T-helper 17 cell (primary cell): ENCODE measurements around the gene FAM181A. TPM values are rescaled to one million over a fixed set of nuclear protein-coding genes. Genes with fewer than 3 reads are reported as not detected.
A peak's percentile ranks its signal among the peaks of the same experiment; 100 is the strongest.

Source experiments
- ATAC-seq: fragments of 150-1000 bp; cut with Tn5 transposase; 2 replicates; pipeline ENCODE4 v1.10.0; 2021; ENCODE audit warnings: mild to moderate bottlenecking, moderate library complexity
- DNase-seq, 3 donors: peaks; one replicate each; pipeline versions ENCODE4 v3.0.0 to v3.0.0-alpha.2; 2020 to 2021
- H3K9me3 ChIP-seq: one replicate; pipeline ENCODE4 v1.7.0; 2013; ENCODE audit warnings: low read length, mild to moderate bottlenecking; ENCODE audit not compliant: control insufficient read depth, poor library complexity, severe bottlenecking
- H3K27ac Mint-ChIP-seq: one replicate; pipeline ENCODE4 v1.8.0; 2022; ENCODE audit warnings: mild to moderate bottlenecking, moderate library complexity, mixed read lengths
- H3K27me3 Mint-ChIP-seq: one replicate; pipeline ENCODE4 v1.8.0; 2022; ENCODE audit warnings: mixed read lengths
- H3K36me3 Mint-ChIP-seq: one replicate; pipeline ENCODE4 v1.8.0; 2022; ENCODE audit warnings: low read depth, mixed read lengths
- H3K4me1 Mint-ChIP-seq: one replicate; pipeline ENCODE4 v1.8.0; 2022; ENCODE audit warnings: mild to moderate bottlenecking, mixed read lengths
- H3K4me3 Mint-ChIP-seq: one replicate; pipeline ENCODE4 v1.8.0; 2022; ENCODE audit warnings: mild to moderate bottlenecking, moderate library complexity, mixed read lengths
- total RNA-seq, 4 donors: library from RNA in 2 of 4; stranded (reverse) in 2 of 4; gene quantifications; one replicate each; pipeline ENCODE4 v1.2.3 and lab custom pipeline; 2022 to 2026

The FAM181A gene
- total RNA-seq, 2 donors from 2014 or later = not detected

- DNase-seq = no peak
- no peak for ATAC-seq
- Mint-ChIP-seq H3K36me3 (peaks cover 3% of the 10 kb centered on the region), H3K4me3 (no peak overlapping the region), H3K27me3 (peaks cover 39% of the 10 kb centered on the region), H3K27ac (no peak overlapping the region), H3K4me1 (no peaks in the 10 kb centered on the region)
- H3K9me3 ChIP-seq = no peaks in the 10 kb centered on the region
These were observed 33.4 kb upstream of the FAM181A start for GRCh38 chr14:93893661-93894261.

DNA sequence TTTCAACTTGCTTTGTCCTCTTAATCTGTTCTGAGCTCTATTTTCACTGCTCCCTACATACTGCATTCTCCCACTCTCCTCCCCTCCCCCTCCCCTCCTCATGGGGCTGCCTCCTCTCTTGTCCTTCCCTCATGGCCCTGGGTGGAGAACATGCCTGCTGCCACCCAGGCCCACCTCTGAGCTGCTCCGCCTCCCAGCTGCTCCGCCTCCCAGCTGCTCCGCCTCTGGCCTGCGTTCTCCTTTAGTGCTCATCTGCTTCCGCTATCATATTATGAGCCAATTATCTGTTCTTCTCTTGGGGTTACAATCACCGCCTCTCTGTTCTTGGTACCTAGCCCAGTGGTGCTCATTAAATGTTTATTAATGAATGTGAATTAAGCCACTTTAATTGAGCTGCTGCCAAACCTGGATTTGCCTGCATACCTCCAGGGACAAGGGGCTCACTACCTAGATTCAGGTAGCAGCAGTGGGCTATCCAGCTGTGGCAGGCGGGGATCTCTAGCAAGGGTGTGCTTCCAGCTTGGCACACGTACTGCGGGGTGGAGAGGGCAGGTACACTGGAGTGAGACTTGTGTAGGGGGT is 32.0 kb upstream of the FAM181A start:
- no peak for DNase-seq
- H3K27me3 Mint-ChIP-seq = peaks cover 31% of the 10 kb centered on the region
- peaks cover 3% of the 10 kb centered on the region for H3K36me3 Mint-ChIP-seq
- H3K4me3 Mint-ChIP-seq = no peak overlapping the region
- ATAC-seq = no peak
- no peaks in the 10 kb centered on the region for H3K9me3 ChIP-seq
- H3K4me1 Mint-ChIP-seq = no peaks in the 10 kb centered on the region
- no peak overlapping the region for H3K27ac Mint-ChIP-seq

- no peaks in the 10 kb centered on the region for H3K36me3 Mint-ChIP-seq
- H3K4me1 Mint-ChIP-seq = no peaks in the 10 kb centered on the region
- peaks cover 13% of the 10 kb centered on the region for H3K27me3 Mint-ChIP-seq
- H3K27ac Mint-ChIP-seq = no peak overlapping the region
- ATAC-seq (no peak), DNase-seq (no peak)
- no peaks in the 10 kb centered on the region for H3K9me3 ChIP-seq
- H3K4me3 Mint-ChIP-seq = no peak overlapping the region
These were observed 29.7 kb upstream of the FAM181A start for GRCh38 chr14:93897476-93897845.

- no peaks in the 10 kb centered on the region for H3K9me3 ChIP-seq
- ATAC-seq (no peak), DNase-seq (no peak)
- no peak overlapping the region for H3K27ac Mint-ChIP-seq
- H3K36me3 Mint-ChIP-seq = no peaks in the 10 kb centered on the region
- H3K27me3 Mint-ChIP-seq = peaks cover 20% of the 10 kb centered on the region
- H3K4me3 Mint-ChIP-seq = no peak overlapping the region
- no peaks in the 10 kb centered on the region for H3K4me1 Mint-ChIP-seq
These were observed 29.0 kb upstream of the FAM181A start for GRCh38 chr14:93898081-93898611.

DNA sequence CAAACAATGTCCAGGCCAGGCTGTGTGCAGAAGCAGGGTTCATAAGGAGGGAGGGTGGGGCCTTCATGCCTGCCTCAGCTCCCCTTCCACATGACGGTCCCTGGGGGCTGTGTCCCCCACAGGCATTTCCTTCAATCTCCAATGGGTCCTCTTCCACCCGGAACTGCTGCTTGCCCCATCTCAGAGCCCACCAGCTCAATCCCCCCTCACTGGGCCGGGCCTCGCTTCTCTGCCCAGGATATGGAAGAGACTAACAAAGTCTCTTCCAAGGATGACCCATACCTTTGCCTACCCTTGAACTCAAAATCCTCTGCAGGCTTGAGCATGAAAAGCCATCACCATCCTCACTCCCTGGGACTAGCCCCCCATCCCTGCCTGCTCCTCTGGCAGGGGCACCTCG is 28.4 kb upstream of the FAM181A start:
- no peak overlapping the region for H3K27ac Mint-ChIP-seq
- peaks cover 26% of the 10 kb centered on the region for H3K27me3 Mint-ChIP-seq
- peaks cover under 1% of the 10 kb centered on the region for H3K4me1 Mint-ChIP-seq
- no peaks in the 10 kb centered on the region for H3K9me3 ChIP-seq
- H3K4me3 Mint-ChIP-seq = no peak overlapping the region
- ATAC-seq (no peak), DNase-seq (no peak)
- H3K36me3 Mint-ChIP-seq = peaks cover 1% of the 10 kb centered on the region

DNA sequence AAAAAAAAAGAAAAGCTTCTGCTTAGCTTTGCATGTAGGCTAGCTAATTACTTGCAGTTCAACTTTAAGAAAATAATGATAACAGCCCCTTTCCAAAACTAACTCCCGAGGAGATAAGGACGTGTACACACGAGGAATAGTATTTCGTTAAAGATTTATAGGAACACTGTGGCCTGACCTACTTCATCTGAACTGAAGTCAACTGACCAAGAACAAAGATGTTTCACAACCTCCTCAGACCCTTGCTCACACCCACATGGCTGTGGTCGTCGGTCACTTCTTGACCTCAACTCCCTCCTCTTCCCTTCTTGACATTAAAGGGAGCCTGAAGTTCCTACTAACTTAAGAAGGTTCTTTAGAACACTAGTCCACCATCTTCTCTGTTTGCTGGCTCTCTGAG is 25.3 kb upstream of the FAM181A start:
- H3K9me3 ChIP-seq = no peaks in the 10 kb centered on the region
- Mint-ChIP-seq H3K27ac (no peak overlapping the region), H3K27me3 (peaks cover 46% of the 10 kb centered on the region), H3K36me3 (peaks cover 3% of the 10 kb centered on the region), H3K4me3 (no peak overlapping the region), H3K4me1 (peaks cover 6% of the 10 kb centered on the region)
- DNase-seq (no peak), ATAC-seq (no peak)

DNA sequence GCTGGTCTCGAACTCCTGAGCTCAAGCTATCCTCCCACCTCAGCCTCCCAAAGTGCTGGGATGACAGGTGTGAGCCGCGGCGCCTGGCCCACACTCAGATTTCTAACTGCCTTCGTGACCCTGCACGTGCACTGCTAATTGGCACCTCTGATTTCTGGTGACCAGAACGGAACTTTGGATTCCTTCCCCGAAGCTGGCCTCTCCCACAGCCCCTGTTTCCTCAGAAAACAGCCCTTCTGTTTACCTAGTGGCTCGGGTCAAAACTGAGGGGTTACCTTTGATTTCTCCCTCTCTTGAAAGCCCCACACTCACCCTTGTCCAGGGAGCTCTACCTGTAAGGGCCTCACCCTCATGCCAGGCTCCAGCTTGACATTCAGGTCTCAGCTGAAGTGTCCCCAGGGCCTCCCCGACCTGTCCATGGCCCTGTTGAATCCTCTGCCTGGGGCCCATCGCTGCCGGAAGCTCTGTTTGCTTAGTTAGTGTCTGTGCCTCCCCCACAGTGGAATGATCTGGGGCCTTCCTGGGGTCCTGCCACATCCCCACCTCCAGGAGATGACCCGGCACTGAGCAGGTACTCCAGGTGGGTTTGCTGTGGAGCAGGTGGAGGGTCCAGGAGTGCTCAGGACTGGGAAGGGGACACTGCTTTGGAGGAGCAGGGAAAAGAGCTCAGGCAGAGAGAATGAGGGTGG is 24.4 kb upstream of the FAM181A start:
- Mint-ChIP-seq H3K27ac (peak overlapping the region; percentile 29), H3K36me3 (peaks cover 3% of the 10 kb centered on the region), H3K4me1 (peaks cover 6% of the 10 kb centered on the region), H3K4me3 (no peak overlapping the region), H3K27me3 (peaks cover 47% of the 10 kb centered on the region)
- ATAC-seq = no peak
- H3K9me3 ChIP-seq = no peaks in the 10 kb centered on the region
- DNase-seq = no peak

DNA sequence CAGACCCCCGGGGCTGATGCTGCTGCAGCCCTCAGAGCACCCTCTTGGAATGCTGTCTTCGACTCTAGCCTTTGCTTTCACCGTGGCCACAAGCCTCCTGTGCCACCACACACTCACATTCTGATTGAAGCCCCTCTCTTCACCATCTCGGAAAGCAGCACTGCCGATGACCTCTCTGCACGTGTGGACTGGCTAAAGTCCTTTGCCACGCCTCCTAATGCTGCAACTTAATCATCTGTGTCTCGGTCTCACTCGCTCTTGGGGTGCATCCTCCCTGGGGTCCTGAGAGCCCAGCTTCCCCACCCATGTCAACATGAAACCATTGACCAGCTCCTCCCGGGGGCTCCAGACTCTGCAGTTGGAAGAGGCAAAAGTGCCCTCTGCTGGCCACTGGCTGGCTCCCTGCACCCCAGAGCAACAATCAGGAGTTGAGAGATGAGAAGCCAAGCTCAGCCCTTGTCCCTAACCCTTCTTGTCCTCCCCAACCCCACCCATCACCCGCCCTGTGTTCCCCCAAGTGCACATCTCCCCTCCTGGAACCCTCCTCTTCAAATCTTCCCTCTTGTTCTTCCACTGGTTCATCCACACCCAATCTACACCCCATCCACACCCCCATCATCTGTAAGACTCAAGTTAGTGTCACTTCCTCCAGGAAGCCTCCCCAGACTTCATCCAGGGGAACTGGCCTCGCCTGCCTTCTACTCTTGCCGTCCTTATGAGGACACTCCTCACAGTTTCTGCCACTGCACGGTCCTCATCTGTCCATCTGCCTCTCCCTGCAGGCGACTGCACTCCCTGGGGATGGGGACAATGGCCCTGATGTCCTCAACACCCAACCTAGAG is 23.6 kb upstream of the FAM181A start:
- peaks cover 55% of the 10 kb centered on the region for H3K27me3 Mint-ChIP-seq
- H3K4me1 Mint-ChIP-seq = peaks cover 6% of the 10 kb centered on the region
- peaks cover 3% of the 10 kb centered on the region for H3K36me3 Mint-ChIP-seq
- DNase-seq = no peak
- H3K4me3 Mint-ChIP-seq = no peak overlapping the region
- no peak for ATAC-seq
- H3K9me3 ChIP-seq = no peaks in the 10 kb centered on the region
- H3K27ac Mint-ChIP-seq = peak overlapping the region; percentile 29

DNA sequence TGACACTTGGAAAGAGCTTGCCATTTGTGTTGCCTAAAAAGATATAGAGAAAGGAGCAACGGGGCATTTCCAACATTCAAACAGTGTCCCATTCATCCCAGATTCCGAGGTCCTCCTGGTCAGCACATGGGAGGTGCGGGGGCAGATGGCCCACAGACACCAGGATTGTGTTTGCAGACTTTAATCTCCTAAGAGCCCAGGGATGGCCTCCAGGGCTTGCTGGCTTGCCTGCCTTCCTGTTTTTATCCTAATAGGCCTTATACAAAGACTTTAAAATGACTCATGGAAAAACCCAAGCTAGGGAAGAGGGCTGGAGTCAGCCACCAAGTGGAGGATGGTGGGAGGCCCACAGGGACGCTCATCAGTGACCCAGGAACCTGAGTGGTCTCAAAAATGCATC is 21.5 kb upstream of the FAM181A start:
- H3K4me1 Mint-ChIP-seq = peaks cover 6% of the 10 kb centered on the region
- H3K9me3 ChIP-seq = no peaks in the 10 kb centered on the region
- peaks cover 61% of the 10 kb centered on the region for H3K27me3 Mint-ChIP-seq
- no peak for ATAC-seq
- no peak for DNase-seq
- H3K36me3 Mint-ChIP-seq = peaks cover 5% of the 10 kb centered on the region
- no peak overlapping the region for H3K4me3 Mint-ChIP-seq
- H3K27ac Mint-ChIP-seq = no peak overlapping the region

DNA sequence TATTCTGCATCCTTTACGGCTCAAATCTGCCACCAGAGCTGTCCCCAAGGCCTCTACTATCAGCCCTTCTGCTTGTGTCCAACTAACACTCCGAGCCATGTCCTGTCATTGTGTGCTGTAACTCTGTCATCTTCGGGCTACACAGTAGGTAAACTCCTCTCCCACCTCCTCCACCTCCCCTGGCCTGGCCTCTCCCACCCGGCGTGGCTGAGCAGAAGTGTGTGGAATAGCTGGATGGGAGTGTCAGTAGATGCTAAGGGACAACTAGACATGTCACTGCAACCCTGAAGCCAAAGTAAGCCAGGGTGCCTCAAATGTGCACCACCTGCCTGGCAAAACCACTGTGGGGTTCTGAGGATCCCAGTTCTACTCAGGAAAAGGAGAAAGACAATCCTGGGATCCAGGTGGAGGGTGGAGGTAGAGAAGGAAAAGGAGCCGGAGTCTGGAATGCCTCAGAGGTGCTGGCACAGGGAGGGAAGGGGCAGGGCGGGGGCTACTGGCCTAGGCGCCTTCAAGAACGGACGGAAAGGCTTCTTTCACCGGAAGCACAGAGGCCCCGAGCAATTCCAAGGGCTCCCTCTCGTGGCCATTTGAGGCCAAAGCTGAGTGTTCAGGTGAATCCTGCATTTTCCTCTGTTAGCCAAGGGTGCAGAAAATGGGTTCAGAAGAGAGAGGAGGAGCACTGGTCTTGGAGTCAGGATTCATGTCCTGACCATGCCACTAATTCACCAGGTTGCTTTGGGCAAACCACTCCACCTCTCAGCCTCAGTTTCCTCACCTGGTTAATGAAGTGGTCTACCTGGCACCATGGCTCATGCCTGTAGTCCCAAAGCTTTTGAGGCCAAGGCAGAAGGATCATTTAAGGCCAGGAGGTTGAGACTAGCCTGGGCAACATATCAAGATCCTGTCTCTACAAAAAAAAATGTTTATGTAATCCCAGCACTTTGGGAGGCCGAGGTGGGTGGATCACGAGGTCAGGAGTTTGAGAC is 20.5 kb upstream of the FAM181A start:
- Mint-ChIP-seq H3K27ac (no peak overlapping the region), H3K36me3 (peaks cover 5% of the 10 kb centered on the region), H3K4me3 (no peak overlapping the region), H3K27me3 (peaks cover 61% of the 10 kb centered on the region), H3K4me1 (peaks cover 6% of the 10 kb centered on the region)
- ATAC-seq (peak; percentile 68), DNase-seq (peak; percentile 16 to 43 (median 25))
- no peaks in the 10 kb centered on the region for H3K9me3 ChIP-seq

GRCh38 chr14:93909429-93910128 is 17.6 kb upstream of the FAM181A start:
- H3K4me3 Mint-ChIP-seq = no peak overlapping the region
- peaks cover 3% of the 10 kb centered on the region for H3K4me1 Mint-ChIP-seq
- H3K27me3 Mint-ChIP-seq = peaks cover 41% of the 10 kb centered on the region
- peaks cover 2% of the 10 kb centered on the region for H3K36me3 Mint-ChIP-seq
- H3K27ac Mint-ChIP-seq = no peak overlapping the region
- DNase-seq (no peak), ATAC-seq (no peak)
- no peaks in the 10 kb centered on the region for H3K9me3 ChIP-seq
